Mesothelial cell of epicardium (in vitro differentiated cells): ENCODE measurements around the gene GPR84. TPM values are rescaled to one million over a fixed set of nuclear protein-coding genes. Genes with fewer than 3 reads are reported as not detected.

Source experiments
- DNase-seq, 2 experiments: peaks; one replicate each; pipeline ENCODE4 v3.0.0; 2021; ENCODE audit warnings: low spot score in 2 of 2; ENCODE audit not compliant: unreplicated experiment in 2 of 2
- H3K27ac Mint-ChIP-seq: 2 replicates; pipeline ENCODE4 v1.8.0; 2021; ENCODE audit warnings: mixed read lengths
- H3K27me3 Mint-ChIP-seq: 2 replicates; pipeline ENCODE4 v1.8.0; 2021; ENCODE audit warnings: low read depth, mixed read lengths
- H3K36me3 Mint-ChIP-seq: 2 replicates; pipeline ENCODE4 v1.8.0; 2021; ENCODE audit warnings: mixed read lengths
- H3K4me1 Mint-ChIP-seq: 2 replicates; pipeline ENCODE4 v1.8.0; 2021; ENCODE audit warnings: mixed read lengths
- H3K4me3 Mint-ChIP-seq: 2 replicates; pipeline ENCODE4 v1.8.0; 2021; ENCODE audit warnings: mild to moderate bottlenecking, moderate library complexity, mixed read lengths
- H3K9me3 Mint-ChIP-seq: 2 replicates; pipeline ENCODE4 v1.8.0; 2021; ENCODE audit warnings: mixed read lengths
- total RNA-seq: library from RNA; stranded (reverse); gene quantifications from 3 replicates; pipeline ENCODE4 v1.2.1, GENCODE V29; 2021
- TF ChIP-seq, protein P1 (sequence below): fragments of 200-600 bp; sonication (generic); IDR thresholded peaks from one replicate; pipeline ENCODE4 v1.5.0; 2021; ENCODE audit warnings: antibody characterized with exemption; ENCODE audit not compliant: unreplicated experiment

The GPR84 gene
- total RNA-seq, 1 donor from 2014 or later = 0.18 TPM

DNA sequence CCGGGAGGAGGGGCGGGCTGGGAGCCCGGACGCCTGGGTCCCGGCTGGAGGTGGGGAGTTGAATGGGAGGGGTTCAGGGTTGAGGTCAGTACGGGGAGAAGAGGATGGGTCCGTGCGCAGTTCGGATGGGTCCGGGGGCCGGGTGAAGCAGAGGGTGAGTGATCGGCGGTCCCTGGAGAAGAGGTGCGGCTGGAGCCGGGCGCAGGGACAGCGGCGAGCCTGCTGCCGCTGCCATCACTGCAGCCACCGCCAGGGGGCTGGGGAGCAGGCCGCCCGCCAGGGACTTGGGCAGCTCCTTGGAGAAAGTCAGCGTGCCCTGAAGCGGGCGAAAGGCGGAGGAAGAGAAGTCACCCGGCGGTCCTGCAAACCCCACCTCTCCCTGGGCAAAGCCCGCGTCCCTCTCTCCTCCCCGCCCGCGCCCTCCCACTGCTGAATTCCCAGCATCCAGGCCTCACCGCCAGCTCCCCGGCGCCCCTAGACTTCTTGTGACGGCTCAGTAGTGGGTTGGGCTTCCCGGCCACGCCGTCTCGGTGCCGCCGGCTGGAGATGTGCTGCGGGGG is 6.0 kb upstream of the GPR84 start:
- H3K27ac Mint-ChIP-seq = no peak overlapping the region
- H3K36me3 Mint-ChIP-seq = peaks cover 7% of the 10 kb centered on the region
- H3K9me3 Mint-ChIP-seq = no peaks in the 10 kb centered on the region
- TF ChIP-seq, protein P1, sequence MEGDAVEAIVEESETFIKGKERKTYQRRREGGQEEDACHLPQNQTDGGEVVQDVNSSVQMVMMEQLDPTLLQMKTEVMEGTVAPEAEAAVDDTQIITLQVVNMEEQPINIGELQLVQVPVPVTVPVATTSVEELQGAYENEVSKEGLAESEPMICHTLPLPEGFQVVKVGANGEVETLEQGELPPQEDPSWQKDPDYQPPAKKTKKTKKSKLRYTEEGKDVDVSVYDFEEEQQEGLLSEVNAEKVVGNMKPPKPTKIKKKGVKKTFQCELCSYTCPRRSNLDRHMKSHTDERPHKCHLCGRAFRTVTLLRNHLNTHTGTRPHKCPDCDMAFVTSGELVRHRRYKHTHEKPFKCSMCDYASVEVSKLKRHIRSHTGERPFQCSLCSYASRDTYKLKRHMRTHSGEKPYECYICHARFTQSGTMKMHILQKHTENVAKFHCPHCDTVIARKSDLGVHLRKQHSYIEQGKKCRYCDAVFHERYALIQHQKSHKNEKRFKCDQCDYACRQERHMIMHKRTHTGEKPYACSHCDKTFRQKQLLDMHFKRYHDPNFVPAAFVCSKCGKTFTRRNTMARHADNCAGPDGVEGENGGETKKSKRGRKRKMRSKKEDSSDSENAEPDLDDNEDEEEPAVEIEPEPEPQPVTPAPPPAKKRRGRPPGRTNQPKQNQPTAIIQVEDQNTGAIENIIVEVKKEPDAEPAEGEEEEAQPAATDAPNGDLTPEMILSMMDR = peak; percentile 94
- peak overlapping the region; percentile 60 for H3K4me3 Mint-ChIP-seq
- H3K27me3 Mint-ChIP-seq = no peaks in the 10 kb centered on the region
- DNase-seq = peak; percentile 66 to 83
- peaks cover 50% of the 10 kb centered on the region for H3K4me1 Mint-ChIP-seq

- DNase-seq = no peak
- Mint-ChIP-seq H3K36me3 (peaks cover 7% of the 10 kb centered on the region), H3K27me3 (no peaks in the 10 kb centered on the region), H3K4me3 (peak overlapping the region; percentile 57), H3K27ac (peak overlapping the region; percentile 77), H3K4me1 (peaks cover 50% of the 10 kb centered on the region), H3K9me3 (no peaks in the 10 kb centered on the region)
- TF ChIP-seq, protein P1 = no peak
These were observed 5.4 kb upstream of the GPR84 start for GRCh38 chr12:54369597-54370131.

GRCh38 chr12:54368709-54369596 is 4.7 kb upstream of the GPR84 start:
- H3K9me3 Mint-ChIP-seq = no peaks in the 10 kb centered on the region
- H3K27me3 Mint-ChIP-seq = no peaks in the 10 kb centered on the region
- peak overlapping the region; percentile 77 for H3K27ac Mint-ChIP-seq
- H3K36me3 Mint-ChIP-seq = peaks cover 7% of the 10 kb centered on the region
- H3K4me1 Mint-ChIP-seq = peaks cover 50% of the 10 kb centered on the region
- DNase-seq = peak; percentile 83 to 93
- TF ChIP-seq, protein P1 = peak; percentile 82
- peak overlapping the region; percentile 57 for H3K4me3 Mint-ChIP-seq

- no peak for DNase-seq
- Mint-ChIP-seq H3K27me3 (no peaks in the 10 kb centered on the region), H3K4me3 (no peak overlapping the region), H3K36me3 (peaks cover 2% of the 10 kb centered on the region), H3K4me1 (peaks cover 50% of the 10 kb centered on the region), H3K9me3 (no peaks in the 10 kb centered on the region), H3K27ac (peak overlapping the region; percentile 77)
- TF ChIP-seq, protein P1 = no peak
These were observed 3.9 kb upstream of the GPR84 start for GRCh38 chr12:54368025-54368708.

- TF ChIP-seq, protein P1 = no peak
- H3K4me1 Mint-ChIP-seq = peaks cover 28% of the 10 kb centered on the region
- H3K36me3 Mint-ChIP-seq = no peaks in the 10 kb centered on the region
- H3K27ac Mint-ChIP-seq = no peak overlapping the region
- no peaks in the 10 kb centered on the region for H3K9me3 Mint-ChIP-seq
- H3K27me3 Mint-ChIP-seq = no peaks in the 10 kb centered on the region
- no peak overlapping the region for H3K4me3 Mint-ChIP-seq
- DNase-seq = no peak
These were observed 668 bp downstream of the GPR84 start for GRCh38 chr12:54363618-54364017.
